K562 (cell line): Measurements from ENCODE around the gene ALOXE3. TPM values are rescaled to one million over a fixed set of nuclear protein-coding genes. Genes with fewer than 3 reads are reported as not detected.

Experiments
- ARHGAP35 ChIP-seq: fragments of 450-650 bp; IDR thresholded peaks from 2 replicates; pipeline ENCODE4 v1.6.1; 2018; ENCODE audit not compliant: partially characterized antibody
- BHLHE40 ChIP-seq: IDR thresholded peaks from 2 replicates; pipeline ENCODE4 v1.6.1; 2011; ENCODE audit warnings: low read length, improper control_type of control experiment
- EZH2 ChIP-seq: IDR thresholded peaks from 2 replicates; pipeline ENCODE4 v1.6.1; 2012; ENCODE audit warnings: low read depth, mild to moderate bottlenecking, inconsistent platforms, low read length, borderline replicate concordance
- FIP1L1 ChIP-seq: fragments of 200-400 bp; formaldehyde crosslinking; IDR thresholded peaks from 2 replicates; pipeline ENCODE4 v1.6.1; 2018; ENCODE audit warnings: mild to moderate bottlenecking, low read depth, low read length; ENCODE audit not compliant: poor library complexity, severe bottlenecking
- FOXJ3 ChIP-seq: sonication (generic); formaldehyde crosslinking; IDR thresholded peaks from 2 replicates; pipeline ENCODE4 v1.4.0; 2020; ENCODE audit warnings: mild to moderate bottlenecking, missing genetic modification reagents
- GTF2F1 ChIP-seq: IDR thresholded peaks from 2 replicates; pipeline ENCODE4 v1.6.1; 2011; ENCODE audit warnings: low read depth, low read length, improper control_type of control experiment
- KAT2B ChIP-seq: IDR thresholded peaks from one replicate; pipeline ENCODE4 v1.6.1; 2012; ENCODE audit warnings: low read depth, mild to moderate bottlenecking, control low read depth, inconsistent platforms, low read length, moderate library complexity
- LARP7 ChIP-seq: fragments of 450-650 bp; IDR thresholded peaks from 2 replicates; pipeline ENCODE4 v1.6.1; 2016
- NFIX ChIP-seq: fragments of 250-450 bp; sonication (Bioruptor Pico); IDR thresholded peaks from 2 replicates; pipeline ENCODE4 v1.4.0; 2020; ENCODE audit warnings: low read depth, mild to moderate bottlenecking, moderate library complexity
- OTX1 ChIP-seq: fragments of 450-650 bp; formaldehyde crosslinking; IDR thresholded peaks from 2 replicates; pipeline ENCODE4 v1.4.0; 2022; ENCODE audit warnings: mild to moderate bottlenecking
- PRPF4 ChIP-seq: fragments of 200-400 bp; formaldehyde crosslinking; IDR thresholded peaks from one replicate; pipeline ENCODE4 v1.6.1; 2017; ENCODE audit warnings: low read length, low read depth, mild to moderate bottlenecking; ENCODE audit not compliant: insufficient read depth, poor library complexity, severe bottlenecking
- RFX7 ChIP-seq: fragments of 250-450 bp; sonication (Bioruptor Pico); IDR thresholded peaks from 2 replicates; pipeline ENCODE4 v1.5.1; 2021; ENCODE audit warnings: mild to moderate bottlenecking
- SMC3 ChIP-seq: conservative IDR thresholded peaks from 2 replicates; pipeline ENCODE4 v1.6.1; 2011; ENCODE audit warnings: low read depth, low read length, improper control_type of control experiment; ENCODE audit not compliant: insufficient read depth
- SREBF2 ChIP-seq: sonication (generic); formaldehyde crosslinking; IDR thresholded peaks from 2 replicates; pipeline ENCODE4 v1.4.0; 2020; ENCODE audit warnings: mild to moderate bottlenecking, missing genetic modification reagents
- TCF7L2 ChIP-seq: fragments of 150-350 bp; IDR thresholded peaks from 2 replicates; pipeline ENCODE4 v1.6.1; 2016; ENCODE audit warnings: low read depth, mild to moderate bottlenecking, low read length, moderate library complexity
- ZEB2 ChIP-seq: fragments of 450-650 bp; IDR thresholded peaks from 2 replicates; pipeline ENCODE4 v1.6.1; 2016
- ZNF134 ChIP-seq: fragments of 250-450 bp; sonication (Bioruptor Pico); conservative IDR thresholded peaks from 2 replicates; pipeline ENCODE4 v1.4.0; 2020
- ZNF41 ChIP-seq: fragments of 250-450 bp; sonication (Bioruptor Pico); conservative IDR thresholded peaks from 2 replicates; pipeline ENCODE4 v1.4.0; 2020; ENCODE audit warnings: mild to moderate bottlenecking
- ZNF436 ChIP-seq: fragments of 250-450, 450-650 bp; sonication (Bioruptor Pico); formaldehyde crosslinking; IDR thresholded peaks from 2 replicates; pipeline ENCODE4 v1.7.0; 2020; ENCODE audit warnings: mild to moderate bottlenecking
- polyA plus RNA-seq, 8 experiments: library from polyadenylated mRNA; depleted of rRNA in 4 of 8; stranded (reverse) in 5 of 8; unstranded in 3 of 8; fragments of >200 nt; fragmentation: Nextera tagmentation in 2 of 8; fragmentation: Illumina TruSeq in 1 of 8; extraction: Ambion mirVana in 2 of 8; extraction: Trizol in 1 of 8; gene quantifications; 2 replicates each; pipeline versions ENCODE4 v1.2.1 to v1.2.3, GENCODE V29; 2011 to 2014; ENCODE audit warnings: inconsistent platforms in 1 of 8, missing spikeins in 1 of 8
- total RNA-seq, 7 experiments: library from RNA; depleted of rRNA in 6 of 7; stranded (reverse); fragments of >200 nt in 6 of 7; fragmentation: Illumina TruSeq in 2 of 7; extraction: Trizol in 2 of 7; gene quantifications; 2 replicates each; pipeline versions ENCODE4 v1.2.1 to v1.2.3, GENCODE V29; 2011 to 2021; ENCODE audit warnings: low replicate concordance in 1 of 7
- TF ChIP-seq, protein P1 (sequence below), 2 experiments: fragments of 200-800 bp in 1 of 2; sonication (Bioruptor generic) in 1 of 2; sonication (generic) in 1 of 2; formaldehyde crosslinking in 1 of 2; IDR thresholded peaks in 1 of 2; conservative IDR thresholded peaks in 1 of 2; 2 replicates each; pipeline versions ENCODE4 v1.5.0 to v1.6.1; 2016 to 2020; ENCODE audit warnings: missing compliant biosample characterization in 1 of 2, missing genetic modification characterization in 1 of 2, missing genetic modification reagents in 1 of 2
- TF ChIP-seq, protein P2 (sequence below): fragments of 450-650 bp; formaldehyde crosslinking; IDR thresholded peaks from 2 replicates; pipeline ENCODE4 v1.4.0; 2020; ENCODE audit warnings: mild to moderate bottlenecking, moderate library complexity
- TF ChIP-seq, protein P3 (sequence below): sonication (generic); formaldehyde crosslinking; IDR thresholded peaks from 2 replicates; pipeline ENCODE4 v1.8.1; 2022; ENCODE audit warnings: missing genetic modification reagents
- TF ChIP-seq, protein P4 (sequence below), 2 experiments: fragments of 450-650 bp; conservative IDR thresholded peaks; 2 replicates each; pipeline ENCODE4 v1.6.1; 2017; ENCODE audit warnings: mild to moderate bottlenecking in 2 of 2, moderate library complexity in 2 of 2

Gene ALOXE3
- total and polyA plus RNA-seq, 9 of the 15 experiments (the other 6 are each of a cell fraction or from before 2014, with no cell fraction given): 0.04 TPM; not detected in 8

DNA sequence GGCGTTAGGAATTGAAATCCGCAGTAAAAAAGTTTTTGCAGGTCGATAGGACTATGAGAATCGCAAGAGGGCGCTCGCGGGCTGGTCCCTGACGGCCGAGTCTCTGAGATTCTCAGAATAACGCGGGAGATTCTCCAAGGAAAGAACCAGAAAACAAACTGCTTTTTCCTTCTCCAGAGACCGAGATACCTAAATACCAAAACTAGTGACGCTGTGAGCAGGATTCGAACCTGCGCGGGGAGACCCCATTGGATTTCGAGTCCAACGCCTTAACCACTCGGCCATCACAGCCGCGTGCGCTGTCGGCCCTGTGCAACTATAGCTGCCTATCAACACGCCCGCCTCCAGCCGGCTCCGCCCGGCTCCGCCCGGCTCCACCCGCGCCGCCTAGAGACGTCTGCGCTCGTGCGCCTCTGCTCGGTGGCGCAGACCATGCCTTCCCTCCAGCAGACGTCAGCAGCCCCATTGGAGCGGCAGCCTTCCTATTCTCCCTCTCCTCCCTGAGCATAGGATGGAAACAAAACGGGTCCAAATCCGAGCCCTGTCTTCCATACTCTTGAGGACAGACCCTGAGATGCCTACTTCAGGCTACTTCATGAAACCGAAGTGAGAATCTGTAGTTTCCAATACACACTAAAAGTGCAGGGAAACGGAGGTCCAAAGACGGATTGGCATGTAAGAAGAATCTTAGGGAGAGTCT is 20.5 kb upstream of the ALOXE3 start (continued):
- TF ChIP-seq, protein P1, sequence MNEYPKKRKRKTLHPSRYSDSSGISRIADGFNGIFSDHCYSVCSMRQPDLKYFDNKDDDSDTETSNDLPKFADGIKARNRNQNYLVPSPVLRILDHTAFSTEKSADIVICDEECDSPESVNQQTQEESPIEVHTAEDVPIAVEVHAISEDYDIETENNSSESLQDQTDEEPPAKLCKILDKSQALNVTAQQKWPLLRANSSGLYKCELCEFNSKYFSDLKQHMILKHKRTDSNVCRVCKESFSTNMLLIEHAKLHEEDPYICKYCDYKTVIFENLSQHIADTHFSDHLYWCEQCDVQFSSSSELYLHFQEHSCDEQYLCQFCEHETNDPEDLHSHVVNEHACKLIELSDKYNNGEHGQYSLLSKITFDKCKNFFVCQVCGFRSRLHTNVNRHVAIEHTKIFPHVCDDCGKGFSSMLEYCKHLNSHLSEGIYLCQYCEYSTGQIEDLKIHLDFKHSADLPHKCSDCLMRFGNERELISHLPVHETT (CRISPR knock-in tag; conservative IDR thresholded peaks at IDR 0.05 in 1 of 2, IDR thresholded peaks at IDR 0.05 in 1 of 2): no peak
- TF ChIP-seq SMC3: peak; percentile 67
- TF ChIP-seq, protein P2, sequence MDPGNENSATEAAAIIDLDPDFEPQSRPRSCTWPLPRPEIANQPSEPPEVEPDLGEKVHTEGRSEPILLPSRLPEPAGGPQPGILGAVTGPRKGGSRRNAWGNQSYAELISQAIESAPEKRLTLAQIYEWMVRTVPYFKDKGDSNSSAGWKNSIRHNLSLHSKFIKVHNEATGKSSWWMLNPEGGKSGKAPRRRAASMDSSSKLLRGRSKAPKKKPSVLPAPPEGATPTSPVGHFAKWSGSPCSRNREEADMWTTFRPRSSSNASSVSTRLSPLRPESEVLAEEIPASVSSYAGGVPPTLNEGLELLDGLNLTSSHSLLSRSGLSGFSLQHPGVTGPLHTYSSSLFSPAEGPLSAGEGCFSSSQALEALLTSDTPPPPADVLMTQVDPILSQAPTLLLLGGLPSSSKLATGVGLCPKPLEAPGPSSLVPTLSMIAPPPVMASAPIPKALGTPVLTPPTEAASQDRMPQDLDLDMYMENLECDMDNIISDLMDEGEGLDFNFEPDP (CRISPR knock-in tag): no peak
- TF ChIP-seq, protein P3, sequence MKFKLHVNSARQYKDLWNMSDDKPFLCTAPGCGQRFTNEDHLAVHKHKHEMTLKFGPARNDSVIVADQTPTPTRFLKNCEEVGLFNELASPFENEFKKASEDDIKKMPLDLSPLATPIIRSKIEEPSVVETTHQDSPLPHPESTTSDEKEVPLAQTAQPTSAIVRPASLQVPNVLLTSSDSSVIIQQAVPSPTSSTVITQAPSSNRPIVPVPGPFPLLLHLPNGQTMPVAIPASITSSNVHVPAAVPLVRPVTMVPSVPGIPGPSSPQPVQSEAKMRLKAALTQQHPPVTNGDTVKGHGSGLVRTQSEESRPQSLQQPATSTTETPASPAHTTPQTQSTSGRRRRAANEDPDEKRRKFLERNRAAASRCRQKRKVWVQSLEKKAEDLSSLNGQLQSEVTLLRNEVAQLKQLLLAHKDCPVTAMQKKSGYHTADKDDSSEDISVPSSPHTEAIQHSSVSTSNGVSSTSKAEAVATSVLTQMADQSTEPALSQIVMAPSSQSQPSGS: 0 out of 2 replicates have a peak, but pooled peaks have one; percentile 27
- TF ChIP-seq TCF7L2: no peak
- no peak for TF ChIP-seq EZH2
- no peak for TF ChIP-seq LARP7
- TF ChIP-seq PRPF4: no peak
- no peak for TF ChIP-seq RFX7 (CRISPR knock-in tag)
- peak; percentile 29 for TF ChIP-seq FIP1L1
- TF ChIP-seq ZEB2: 0 out of 2 replicates have a peak, but pooled peaks have one; percentile 7
- no peak for TF ChIP-seq NFIX (CRISPR knock-in tag)
- TF ChIP-seq FOXJ3 (CRISPR knock-in tag): no peak
- no peak for TF ChIP-seq ARHGAP35
- no peak for TF ChIP-seq ZNF134 (CRISPR knock-in tag)
- no peak for TF ChIP-seq GTF2F1
- TF ChIP-seq BHLHE40: peak; percentile 81
- no peak for TF ChIP-seq OTX1 (CRISPR knock-in tag)
- TF ChIP-seq, protein P4, sequence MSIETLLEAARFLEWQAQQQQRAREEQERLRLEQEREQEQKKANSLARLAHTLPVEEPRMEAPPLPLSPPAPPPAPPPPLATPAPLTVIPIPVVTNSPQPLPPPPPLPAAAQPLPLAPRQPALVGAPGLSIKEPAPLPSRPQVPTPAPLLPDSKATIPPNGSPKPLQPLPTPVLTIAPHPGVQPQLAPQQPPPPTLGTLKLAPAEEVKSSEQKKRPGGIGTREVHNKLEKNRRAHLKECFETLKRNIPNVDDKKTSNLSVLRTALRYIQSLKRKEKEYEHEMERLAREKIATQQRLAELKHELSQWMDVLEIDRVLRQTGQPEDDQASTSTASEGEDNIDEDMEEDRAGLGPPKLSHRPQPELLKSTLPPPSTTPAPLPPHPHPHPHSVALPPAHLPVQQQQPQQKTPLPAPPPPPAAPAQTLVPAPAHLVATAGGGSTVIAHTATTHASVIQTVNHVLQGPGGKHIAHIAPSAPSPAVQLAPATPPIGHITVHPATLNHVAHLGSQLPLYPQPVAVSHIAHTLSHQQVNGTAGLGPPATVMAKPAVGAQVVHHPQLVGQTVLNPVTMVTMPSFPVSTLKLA (conservative IDR thresholded peaks at IDR 0.05): peak; percentile 90 to 92
- TF ChIP-seq KAT2B: peak; percentile 59
- TF ChIP-seq ZNF41 (CRISPR knock-in tag): no peak
- no peak for TF ChIP-seq SREBF2 (CRISPR knock-in tag)
- TF ChIP-seq ZNF436 (CRISPR knock-in tag): no peak
